ENCODE data around the gene SDR39U1.

DNA sequence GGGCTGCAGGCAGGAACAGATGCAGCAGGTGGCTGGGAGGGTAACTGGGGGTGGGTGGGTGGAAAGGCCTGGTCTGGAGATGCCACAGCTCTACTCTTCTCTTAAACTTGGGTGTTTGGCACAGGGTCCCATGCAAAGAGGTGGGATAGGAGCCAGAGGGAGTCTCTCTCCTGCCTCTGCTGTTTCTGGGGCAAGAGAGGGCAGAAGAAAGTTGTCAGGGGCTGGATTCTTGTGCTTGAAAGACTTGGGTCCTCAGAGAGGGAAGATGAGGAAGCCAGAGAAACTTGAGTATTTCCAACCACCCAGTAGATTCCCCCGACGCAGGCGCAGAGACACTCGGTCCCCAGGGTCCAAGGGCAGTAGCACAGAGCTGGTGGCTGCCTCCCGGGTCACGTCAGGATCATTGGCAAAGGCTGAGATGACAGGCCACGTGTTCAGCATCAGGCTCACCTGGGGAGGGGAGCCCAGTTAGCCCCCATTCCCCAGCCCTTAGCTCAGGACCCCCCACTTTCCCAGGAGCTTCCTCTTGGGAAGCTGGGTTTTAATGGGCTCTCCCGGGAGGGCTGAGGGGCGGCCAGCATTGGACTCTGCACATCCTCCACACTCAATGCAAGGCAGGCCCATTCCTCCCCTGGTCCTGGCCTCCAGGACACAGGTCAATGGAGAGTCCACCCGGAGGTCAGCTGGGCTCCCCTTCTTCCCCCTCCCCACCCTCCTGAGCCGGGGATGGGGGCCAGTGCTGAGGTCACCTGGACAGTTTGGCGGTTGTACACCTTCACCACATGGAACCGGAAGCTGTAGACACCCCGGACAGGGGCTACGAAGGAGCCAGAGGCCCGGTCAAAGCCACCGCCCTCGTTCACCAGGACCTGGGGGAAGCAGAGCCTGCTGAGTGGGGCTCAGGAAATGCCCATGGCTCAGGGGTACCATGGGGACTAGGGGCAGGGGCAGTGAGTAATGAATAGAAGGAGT lies 14.8 kb downstream of the SDR39U1 start:
- TF ChIP-seq, protein P1, sequence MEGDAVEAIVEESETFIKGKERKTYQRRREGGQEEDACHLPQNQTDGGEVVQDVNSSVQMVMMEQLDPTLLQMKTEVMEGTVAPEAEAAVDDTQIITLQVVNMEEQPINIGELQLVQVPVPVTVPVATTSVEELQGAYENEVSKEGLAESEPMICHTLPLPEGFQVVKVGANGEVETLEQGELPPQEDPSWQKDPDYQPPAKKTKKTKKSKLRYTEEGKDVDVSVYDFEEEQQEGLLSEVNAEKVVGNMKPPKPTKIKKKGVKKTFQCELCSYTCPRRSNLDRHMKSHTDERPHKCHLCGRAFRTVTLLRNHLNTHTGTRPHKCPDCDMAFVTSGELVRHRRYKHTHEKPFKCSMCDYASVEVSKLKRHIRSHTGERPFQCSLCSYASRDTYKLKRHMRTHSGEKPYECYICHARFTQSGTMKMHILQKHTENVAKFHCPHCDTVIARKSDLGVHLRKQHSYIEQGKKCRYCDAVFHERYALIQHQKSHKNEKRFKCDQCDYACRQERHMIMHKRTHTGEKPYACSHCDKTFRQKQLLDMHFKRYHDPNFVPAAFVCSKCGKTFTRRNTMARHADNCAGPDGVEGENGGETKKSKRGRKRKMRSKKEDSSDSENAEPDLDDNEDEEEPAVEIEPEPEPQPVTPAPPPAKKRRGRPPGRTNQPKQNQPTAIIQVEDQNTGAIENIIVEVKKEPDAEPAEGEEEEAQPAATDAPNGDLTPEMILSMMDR (IDR thresholded peaks at IDR 0.05; ENCODE audit: poor library complexity, severe bottlenecking) = no peak
- TF ChIP-seq EZH2 (IDR thresholded peaks at IDR 0.05; ENCODE audit: borderline replicate concordance, insufficient read depth, low read length, poor library complexity, severe bottlenecking) (no peak), TAF1 (IDR thresholded peaks at IDR 0.05; ENCODE audit: low read depth) (no peak)

All from neural cell (in vitro differentiated cells).